Measurements from ENCODE around the gene EPHA4. TPM values are rescaled to one million over a fixed set of nuclear protein-coding genes. Genes with fewer than 3 reads are reported as not detected.

EPHA4 gene
- polyA plus RNA-seq, 2 of the 4 experiments (the other 2 are of a cell fraction), result 0.54 to 1.1 TPM

DNA sequence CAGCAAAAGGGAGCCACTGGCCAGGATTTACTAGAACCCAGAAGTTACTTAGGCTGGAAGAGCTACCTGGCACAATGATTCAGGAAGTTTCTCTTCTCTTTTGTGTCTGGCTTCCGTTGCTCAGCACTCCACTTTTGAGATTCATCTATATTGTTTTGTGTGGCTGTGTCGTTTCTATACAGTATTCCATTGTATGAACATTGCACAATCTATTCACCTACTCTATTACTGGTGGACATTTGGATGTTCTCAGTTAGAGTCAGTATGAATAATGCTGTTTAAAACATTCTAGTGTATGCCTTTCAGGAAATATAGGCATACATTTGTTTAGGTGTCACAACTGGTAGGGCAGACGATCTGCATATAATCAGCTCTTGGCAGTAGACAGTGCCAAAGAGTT lies 36.3 kb upstream of the EPHA4 start (continued):
- TF ChIP-seq HEYL (CRISPR knock-in tag; IDR thresholded peaks at IDR 0.05), result no peak

DNA sequence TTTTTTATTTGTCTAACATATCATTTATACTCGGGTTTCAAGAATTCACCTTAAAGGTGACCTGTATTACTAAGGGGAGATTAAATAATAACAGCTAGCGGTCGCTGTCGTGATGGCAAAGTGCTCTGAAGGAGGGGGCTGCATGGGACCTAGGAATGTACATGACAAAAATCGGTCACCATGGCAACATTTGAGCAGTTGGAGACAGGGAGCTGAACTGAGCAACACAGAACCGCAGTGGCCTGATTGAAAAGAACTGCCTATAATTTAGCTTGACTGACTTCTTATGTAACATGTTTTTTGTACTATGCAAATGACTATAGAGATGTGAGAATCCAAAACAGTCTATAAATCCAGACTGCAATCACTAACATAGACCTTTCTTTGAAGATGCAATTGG lies 34.3 kb upstream of the EPHA4 start:
- H3K4me3 ChIP-seq, result no peak overlapping the region
- WGBS (ENCODE audit: missing lambda C conversion rate), result 38% methylated on average over 6 of the region's 6 CpGs
- no peak for FAIRE-seq
- no peak overlapping the region for H3K27ac ChIP-seq
- ChIA-PET CTCF (no interaction called here), POLR2A (no interaction called here)
- DNase-seq (ENCODE audit: low read depth in 1 of 2, low spot score in 1 of 2), result no peak
- no peak for ATAC-seq
- TF ChIP-seq EHMT2 (IDR thresholded peaks at IDR 0.05; ENCODE audit: low read depth), result no peak
- TF ChIP-seq, protein P1, sequence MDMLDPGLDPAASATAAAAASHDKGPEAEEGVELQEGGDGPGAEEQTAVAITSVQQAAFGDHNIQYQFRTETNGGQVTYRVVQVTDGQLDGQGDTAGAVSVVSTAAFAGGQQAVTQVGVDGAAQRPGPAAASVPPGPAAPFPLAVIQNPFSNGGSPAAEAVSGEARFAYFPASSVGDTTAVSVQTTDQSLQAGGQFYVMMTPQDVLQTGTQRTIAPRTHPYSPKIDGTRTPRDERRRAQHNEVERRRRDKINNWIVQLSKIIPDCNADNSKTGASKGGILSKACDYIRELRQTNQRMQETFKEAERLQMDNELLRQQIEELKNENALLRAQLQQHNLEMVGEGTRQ (IDR thresholded peaks at IDR 0.05), result no peak
- TF ChIP-seq HDAC2 (IDR thresholded peaks at IDR 0.05), result no peak
- no peak for TF ChIP-seq POLR2AphosphoS2 (conservative IDR thresholded peaks at IDR 0.05; ENCODE audit: low read length)
- TF ChIP-seq, protein P2, sequence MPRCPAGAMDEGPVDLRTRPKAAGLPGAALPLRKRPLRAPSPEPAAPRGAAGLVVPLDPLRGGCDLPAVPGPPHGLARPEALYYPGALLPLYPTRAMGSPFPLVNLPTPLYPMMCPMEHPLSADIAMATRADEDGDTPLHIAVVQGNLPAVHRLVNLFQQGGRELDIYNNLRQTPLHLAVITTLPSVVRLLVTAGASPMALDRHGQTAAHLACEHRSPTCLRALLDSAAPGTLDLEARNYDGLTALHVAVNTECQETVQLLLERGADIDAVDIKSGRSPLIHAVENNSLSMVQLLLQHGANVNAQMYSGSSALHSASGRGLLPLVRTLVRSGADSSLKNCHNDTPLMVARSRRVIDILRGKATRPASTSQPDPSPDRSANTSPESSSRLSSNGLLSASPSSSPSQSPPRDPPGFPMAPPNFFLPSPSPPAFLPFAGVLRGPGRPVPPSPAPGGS (IDR thresholded peaks at IDR 0.05), result no peak
- TF ChIP-seq CHD2 (IDR thresholded peaks at IDR 0.05; ENCODE audit: low read length, partially characterized antibody), result no peak
- no peak for TF ChIP-seq RNF2 (IDR thresholded peaks at IDR 0.05; ENCODE audit: borderline replicate concordance, low read depth)
- no peak for TF ChIP-seq CBX2 (IDR thresholded peaks at IDR 0.05; ENCODE audit: borderline replicate concordance, low read depth)
- TF ChIP-seq, protein P3, sequence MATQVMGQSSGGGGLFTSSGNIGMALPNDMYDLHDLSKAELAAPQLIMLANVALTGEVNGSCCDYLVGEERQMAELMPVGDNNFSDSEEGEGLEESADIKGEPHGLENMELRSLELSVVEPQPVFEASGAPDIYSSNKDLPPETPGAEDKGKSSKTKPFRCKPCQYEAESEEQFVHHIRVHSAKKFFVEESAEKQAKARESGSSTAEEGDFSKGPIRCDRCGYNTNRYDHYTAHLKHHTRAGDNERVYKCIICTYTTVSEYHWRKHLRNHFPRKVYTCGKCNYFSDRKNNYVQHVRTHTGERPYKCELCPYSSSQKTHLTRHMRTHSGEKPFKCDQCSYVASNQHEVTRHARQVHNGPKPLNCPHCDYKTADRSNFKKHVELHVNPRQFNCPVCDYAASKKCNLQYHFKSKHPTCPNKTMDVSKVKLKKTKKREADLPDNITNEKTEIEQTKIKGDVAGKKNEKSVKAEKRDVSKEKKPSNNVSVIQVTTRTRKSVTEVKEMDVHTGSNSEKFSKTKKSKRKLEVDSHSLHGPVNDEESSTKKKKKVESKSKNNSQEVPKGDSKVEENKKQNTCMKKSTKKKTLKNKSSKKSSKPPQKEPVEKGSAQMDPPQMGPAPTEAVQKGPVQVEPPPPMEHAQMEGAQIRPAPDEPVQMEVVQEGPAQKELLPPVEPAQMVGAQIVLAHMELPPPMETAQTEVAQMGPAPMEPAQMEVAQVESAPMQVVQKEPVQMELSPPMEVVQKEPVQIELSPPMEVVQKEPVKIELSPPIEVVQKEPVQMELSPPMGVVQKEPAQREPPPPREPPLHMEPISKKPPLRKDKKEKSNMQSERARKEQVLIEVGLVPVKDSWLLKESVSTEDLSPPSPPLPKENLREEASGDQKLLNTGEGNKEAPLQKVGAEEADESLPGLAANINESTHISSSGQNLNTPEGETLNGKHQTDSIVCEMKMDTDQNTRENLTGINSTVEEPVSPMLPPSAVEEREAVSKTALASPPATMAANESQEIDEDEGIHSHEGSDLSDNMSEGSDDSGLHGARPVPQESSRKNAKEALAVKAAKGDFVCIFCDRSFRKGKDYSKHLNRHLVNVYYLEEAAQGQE (IDR thresholded peaks at IDR 0.05), result no peak
- H3K9me3 ChIP-seq, result no peaks in the 10 kb centered on the region
- H3K4me2 ChIP-seq, result no peak overlapping the region
- H3K4me1 ChIP-seq, result no peaks in the 10 kb centered on the region

- Histone ChIP-seq H3K4me1 (no peaks in the 10 kb centered on the region), H3K9me3 (no peaks in the 10 kb centered on the region), H3K4me2 (no peak overlapping the region), H3K27ac (no peak overlapping the region), H3K4me3 (no peak overlapping the region)
- FAIRE-seq (no peak), DNase-seq (ENCODE audit: low read depth in 1 of 2, low spot score in 1 of 2) (no peak), ATAC-seq (no peak)
- WGBS (ENCODE audit: missing lambda C conversion rate), result 12% methylated on average over 2 of the region's 2 CpGs
- POLR2A ChIA-PET, result no interaction called here
- CTCF ChIA-PET, result no interaction called here
- TF ChIP-seq CBX8 (IDR thresholded peaks at IDR 0.05) (no peak), MAZ (IDR thresholded peaks at IDR 0.05; ENCODE audit: borderline replicate concordance, low read depth, low read length) (no peak), HES2 (IDR thresholded peaks at IDR 0.05) (no peak), KDM5A (IDR thresholded peaks at IDR 0.05) (no peak), PBX3 (IDR thresholded peaks at IDR 0.05) (no peak), KDM1A (IDR thresholded peaks at IDR 0.05; ENCODE audit: low read depth) (no peak), MYC (IDR thresholded peaks at IDR 0.05; ENCODE audit: borderline replicate concordance, low read length) (no peak), HOXB13 (CRISPR knock-in tag; IDR thresholded peaks at IDR 0.05; ENCODE audit: low read depth) (no peak), GATA3 (IDR thresholded peaks at IDR 0.05; ENCODE audit: borderline replicate concordance) (no peak), TFCP2L1 (CRISPR knock-in tag; IDR thresholded peaks at IDR 0.05) (no peak), RCOR1 (IDR thresholded peaks at IDR 0.05; ENCODE audit: low read depth, low read length) (no peak)
- TF ChIP-seq, protein P3 (IDR thresholded peaks at IDR 0.05), result no peak
Observed at GRCh38 chr2:221605751-221606240, 33.7 kb upstream of the EPHA4 start.
